B cell (primary cell): ENCODE measurements around the gene PLCE1.

ENCODE experiments used
- CTCF ChIP-seq: fragments of 200-600 bp; IDR thresholded peaks from one replicate; pipeline ENCODE4 v1.8.0; 2022; ENCODE audit warnings: antibody characterized with exemption, mild to moderate bottlenecking
- EZH2 ChIP-seq: IDR thresholded peaks from 2 replicates; pipeline ENCODE4 v1.6.1; 2012; ENCODE audit warnings: borderline replicate concordance, low read depth, mild to moderate bottlenecking, moderate library complexity, low read length; ENCODE audit not compliant: insufficient read depth, poor library complexity, severe bottlenecking

GRCh38 chr10:94027197-94027596 is 33.5 kb downstream of the PLCE1 start:
- TF ChIP-seq CTCF (no peak), EZH2 (no peak)
